Measurements from ENCODE around the gene PHLPP1. TPM values are rescaled to one million over a fixed set of nuclear protein-coding genes. Genes with fewer than 3 reads are reported as not detected.

Gene PHLPP1
- total and polyA plus RNA-seq, 2 experiments from 2014 or later = 15.7 to 73.6 TPM

- no peak for TF ChIP-seq ZNF462 (CRISPR knock-in tag; IDR thresholded peaks at IDR 0.05)
- TF ChIP-seq, protein P1, sequence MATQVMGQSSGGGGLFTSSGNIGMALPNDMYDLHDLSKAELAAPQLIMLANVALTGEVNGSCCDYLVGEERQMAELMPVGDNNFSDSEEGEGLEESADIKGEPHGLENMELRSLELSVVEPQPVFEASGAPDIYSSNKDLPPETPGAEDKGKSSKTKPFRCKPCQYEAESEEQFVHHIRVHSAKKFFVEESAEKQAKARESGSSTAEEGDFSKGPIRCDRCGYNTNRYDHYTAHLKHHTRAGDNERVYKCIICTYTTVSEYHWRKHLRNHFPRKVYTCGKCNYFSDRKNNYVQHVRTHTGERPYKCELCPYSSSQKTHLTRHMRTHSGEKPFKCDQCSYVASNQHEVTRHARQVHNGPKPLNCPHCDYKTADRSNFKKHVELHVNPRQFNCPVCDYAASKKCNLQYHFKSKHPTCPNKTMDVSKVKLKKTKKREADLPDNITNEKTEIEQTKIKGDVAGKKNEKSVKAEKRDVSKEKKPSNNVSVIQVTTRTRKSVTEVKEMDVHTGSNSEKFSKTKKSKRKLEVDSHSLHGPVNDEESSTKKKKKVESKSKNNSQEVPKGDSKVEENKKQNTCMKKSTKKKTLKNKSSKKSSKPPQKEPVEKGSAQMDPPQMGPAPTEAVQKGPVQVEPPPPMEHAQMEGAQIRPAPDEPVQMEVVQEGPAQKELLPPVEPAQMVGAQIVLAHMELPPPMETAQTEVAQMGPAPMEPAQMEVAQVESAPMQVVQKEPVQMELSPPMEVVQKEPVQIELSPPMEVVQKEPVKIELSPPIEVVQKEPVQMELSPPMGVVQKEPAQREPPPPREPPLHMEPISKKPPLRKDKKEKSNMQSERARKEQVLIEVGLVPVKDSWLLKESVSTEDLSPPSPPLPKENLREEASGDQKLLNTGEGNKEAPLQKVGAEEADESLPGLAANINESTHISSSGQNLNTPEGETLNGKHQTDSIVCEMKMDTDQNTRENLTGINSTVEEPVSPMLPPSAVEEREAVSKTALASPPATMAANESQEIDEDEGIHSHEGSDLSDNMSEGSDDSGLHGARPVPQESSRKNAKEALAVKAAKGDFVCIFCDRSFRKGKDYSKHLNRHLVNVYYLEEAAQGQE (IDR thresholded peaks at IDR 0.05; ENCODE audit: unreplicated experiment) = no peak
- TF ChIP-seq CREB1 (CRISPR knock-in tag; IDR thresholded peaks at IDR 0.05; ENCODE audit: low read depth) = no peak
These were observed 98.9 kb downstream of the PHLPP1 start (continued) for GRCh38 chr18:62814132-62814759.

GRCh38 chr18:62825382-62825781, 110.0 kb downstream of the PHLPP1 start:
- ATAC-seq = no peak
- Histone ChIP-seq H3K4me2 (no peak overlapping the region), H3K4me3 (no peak overlapping the region), H3K27me3 (ENCODE audit: insufficient read depth) (no peaks in the 10 kb centered on the region), H3F3A (replicated peaks; ENCODE audit: low read depth) (no peaks in the 10 kb centered on the region), H3K79me2 (replicated peaks; ENCODE audit: insufficient read depth) (peaks cover 97% of the 10 kb centered on the region), H3K4me1 (ENCODE audit: insufficient read depth) (peaks cover 57% of the 10 kb centered on the region), H2AFZ (no peak overlapping the region), H3K9me2 (ENCODE audit: insufficient read depth) (no peaks in the 10 kb centered on the region), H3K36me3 (ENCODE audit: insufficient read depth) (no peaks in the 10 kb centered on the region), H4K20me1 (replicated peaks; ENCODE audit: insufficient read depth) (no peaks in the 10 kb centered on the region), H3K27ac (ENCODE audit: low read depth) (no peak overlapping the region)
- H3K4me1 Mint-ChIP-seq = peaks cover 58% of the 10 kb centered on the region
- peaks cover 7% of the 10 kb centered on the region; the same call in 2 of the 3 replicates for H3K36me3 Mint-ChIP-seq (ENCODE audit: low read depth)
- H3K27me3 Mint-ChIP-seq (ENCODE audit: insufficient read depth, low read depth, poor library complexity) = peaks cover 8% of the 10 kb centered on the region
- no peaks in the 10 kb centered on the region; the same call in 2 of the 3 replicates for H3K9me3 Mint-ChIP-seq
- H3K27ac Mint-ChIP-seq = no peak overlapping the region
- no peak for DNase-seq (ENCODE audit: low spot score)
- no peak overlapping the region for H3K4me3 Mint-ChIP-seq
- TF ChIP-seq, protein P1 (IDR thresholded peaks at IDR 0.05; ENCODE audit: unreplicated experiment) = no peak
- TF ChIP-seq JUNB (IDR thresholded peaks at IDR 0.05; ENCODE audit: unreplicated experiment) (no peak), NANOG (IDR thresholded peaks at IDR 0.05; ENCODE audit: borderline replicate concordance) (no peak), POLR2AphosphoS5 (IDR thresholded peaks at IDR 0.05; ENCODE audit: low read depth) (no peak), STAT1 (IDR thresholded peaks at IDR 0.05; ENCODE audit: unreplicated experiment) (no peak), ZNF114 (CRISPR knock-in tag; IDR thresholded peaks at IDR 0.05) (no peak), EZH2 (IDR thresholded peaks at IDR 0.05; ENCODE audit: low read depth, unreplicated experiment) (no peak), ZNF331 (CRISPR knock-in tag; IDR thresholded peaks at IDR 0.05; ENCODE audit: low read depth) (no peak)
